Psoas muscle (tissue), 8 donors: ENCODE results near the gene TEAD1. TPM values are rescaled to one million over a fixed set of nuclear protein-coding genes. Genes with fewer than 3 reads are reported as not detected.

Experiments
- ATAC-seq, 4 donors: fragments of 200-7000 bp; cut with Tn5 transposase; one replicate each; pipeline ENCODE4 v1.9.1; 2020; ENCODE audit warnings: moderate library complexity in 3 of 4, mild to moderate bottlenecking in 2 of 4
- DNase-seq, 2 donors: peaks; one replicate each; pipeline ENCODE4 v3.0.0-alpha.2; 2020
- H3K27ac ChIP-seq: fragments of 200-600 bp; one replicate; pipeline ENCODE4 v1.8.0; 2022
- H3K27me3 ChIP-seq, 3 donors: fragments of 200-600 bp in 1 of 3; one replicate each; pipeline versions ENCODE4 v1.6.1 to v1.8.0; 2013 to 2022; ENCODE audit warnings: low read length in 2 of 3, mild to moderate bottlenecking in 2 of 3, moderate library complexity in 1 of 3; ENCODE audit not compliant: insufficient read depth in 3 of 3
- H3K36me3 ChIP-seq, 2 donors: fragments of 200-600 bp in 1 of 2; one replicate each; pipeline versions ENCODE4 v1.6.1 to v1.8.0; 2013 to 2022; ENCODE audit warnings: low read depth in 1 of 2, mild to moderate bottlenecking in 1 of 2, moderate library complexity in 1 of 2; ENCODE audit not compliant: insufficient read depth in 1 of 2
- H3K4me1 ChIP-seq: fragments of 200-600 bp; one replicate; pipeline ENCODE4 v1.8.0; 2022
- H3K4me3 ChIP-seq: fragments of 200-600 bp; one replicate; pipeline ENCODE4 v1.8.0; 2022; ENCODE audit warnings: mild to moderate bottlenecking
- H3K9me3 ChIP-seq: fragments of 200-600 bp; one replicate; pipeline ENCODE4 v1.8.0; 2022
- CTCF ChIP-seq: fragments of 200-600 bp; IDR thresholded peaks from one replicate; pipeline ENCODE4 v1.8.0; 2022; ENCODE audit warnings: antibody characterized with exemption
- WGBS, 3 donors: extraction: QIAGEN DNeasy Blood & Tissue Kit; methylation state at CpG; one replicate each; pipeline versions ENCODE4 v1.1.6 to v1.1.7; 2013; 5-methylcytosine and 5-hydroxymethylcytosine counted together
- intact Hi-C, 2 donors: fragments of 100-400 bp; cut with DNase I; formaldehyde crosslinking; loops; one replicate each; pipeline versions ENCODE4 v1.11.0 to v1.14.2; 2022
- polyA plus RNA-seq, 3 donors: library from polyadenylated mRNA; stranded (reverse); fragments of 200-250 nt; gene quantifications; one replicate each; pipeline ENCODE4 v1.2.3, GENCODE V29; 2013
- total RNA-seq, 4 donors: library from RNA; stranded (reverse); fragmentation: NEBNext Ultra II Directional in 2 of 4; extraction: Animal tissue kit (Norgen Biotek cat#: 25700) in 2 of 4; gene quantifications; one replicate each; pipeline versions ENCODE4 v1.2.1 to v1.2.4, GENCODE V29; 2021 to 2023
- donor health status: healthy with polysubstance abuse.
- donor health status: DM: no; HTN: no; CAD: no; lungs with moderate emphysema.
- donor health status: Bipolar disorder and iron deficiency.
- donor health status: healthy.
- donor health status: DM: yes; HTN: yes; CAD: no.
- donor health status: DM: no; HTN: no; CAD: no.
- donor health status: DM: no; HTN: no; CAD: no.
- donor health status: DM: yes; HTN: yes; CAD: no.

Gene TEAD1
- total and polyA plus RNA-seq, 7 donors = 11.3 to 178 (median 112) TPM

- intact Hi-C loops = no loop called here
- WGBS, 3 donors = 40 to 45% (median 41%) methylated on average over 8 of the region's 8 CpGs
These were observed 305.9 kb downstream of the TEAD1 start for GRCh38 chr11:12979928-12980689.

GRCh38 chr11:12981676-12982522 is 307.7 kb downstream of the TEAD1 start:
- intact Hi-C loops = no loop called here
- ATAC-seq = no peak

More at GRCh38 chr11:12979928-12980689, 305.9 kb downstream of the TEAD1 start:
- no peak overlapping the region for H3K4me3 ChIP-seq
- H3K36me3 ChIP-seq = no peaks in the 10 kb centered on the region
- DNase-seq = no peak
- no peaks in the 10 kb centered on the region for H3K9me3 ChIP-seq
- H3K27ac ChIP-seq = no peak overlapping the region
- peaks cover 0 to 4% (median 1%) of the 10 kb centered on the region in 3 donors for H3K27me3 ChIP-seq
- no peaks in the 10 kb centered on the region for H3K4me1 ChIP-seq
- TF ChIP-seq CTCF = no peak
- ATAC-seq = no peak

GRCh38 chr11:12983336-12983735 is 309.1 kb downstream of the TEAD1 start:
- 74 to 79% (median 76%) methylated on average over 7 of the region's 7 CpGs for WGBS, 3 donors
- no peak for TF ChIP-seq CTCF

More at GRCh38 chr11:12981676-12982522, 307.7 kb downstream of the TEAD1 start:
- Histone ChIP-seq H3K9me3 (no peaks in the 10 kb centered on the region), H3K4me3 (no peak overlapping the region), H3K4me1 (no peaks in the 10 kb centered on the region), H3K36me3 (no peaks in the 10 kb centered on the region), H3K27ac (no peak overlapping the region), H3K27me3 (peaks cover 0 to 2% (median 1%) of the 10 kb centered on the region in 3 donors)
- 76 to 80% (median 77%) methylated on average over 3 of the region's 3 CpGs for WGBS, 3 donors
- no peak for TF ChIP-seq CTCF
- DNase-seq = no peak

GRCh38 chr11:12986194-12986898 is 312.1 kb downstream of the TEAD1 start:
- no peaks in the 10 kb centered on the region for H3K27me3 ChIP-seq
- no peak overlapping the region for H3K4me3 ChIP-seq
- ATAC-seq = no peak
- H3K9me3 ChIP-seq = no peaks in the 10 kb centered on the region
- H3K27ac ChIP-seq = no peak overlapping the region
- TF ChIP-seq CTCF = no peak
- intact Hi-C loops = no loop called here
- no peaks in the 10 kb centered on the region for H3K4me1 ChIP-seq
- no peaks in the 10 kb centered on the region for H3K36me3 ChIP-seq
- WGBS, 3 donors = 83 to 89% (median 86%) methylated on average over 8 of the region's 8 CpGs
- DNase-seq = no peak

More at GRCh38 chr11:12983336-12983735, 309.1 kb downstream of the TEAD1 start:
- Histone ChIP-seq H3K4me3 (no peak overlapping the region), H3K9me3 (no peaks in the 10 kb centered on the region), H3K4me1 (no peaks in the 10 kb centered on the region), H3K27ac (no peak overlapping the region), H3K27me3 (peaks cover 0 to 1% (median 0%) of the 10 kb centered on the region in 3 donors), H3K36me3 (no peaks in the 10 kb centered on the region)
- DNase-seq = no peak
- intact Hi-C loops = no loop called here
- ATAC-seq = no peak
